ENCODE results near the gene ATG7. TPM values are rescaled to one million over a fixed set of nuclear protein-coding genes. Genes with fewer than 3 reads are reported as not detected.

The ATG7 gene
- total RNA-seq, 1 donor = 131 TPM

- H3K4me3 ChIP-seq (ENCODE audit: low read depth, low read length) = no peak overlapping the region
- TF ChIP-seq, protein P1, sequence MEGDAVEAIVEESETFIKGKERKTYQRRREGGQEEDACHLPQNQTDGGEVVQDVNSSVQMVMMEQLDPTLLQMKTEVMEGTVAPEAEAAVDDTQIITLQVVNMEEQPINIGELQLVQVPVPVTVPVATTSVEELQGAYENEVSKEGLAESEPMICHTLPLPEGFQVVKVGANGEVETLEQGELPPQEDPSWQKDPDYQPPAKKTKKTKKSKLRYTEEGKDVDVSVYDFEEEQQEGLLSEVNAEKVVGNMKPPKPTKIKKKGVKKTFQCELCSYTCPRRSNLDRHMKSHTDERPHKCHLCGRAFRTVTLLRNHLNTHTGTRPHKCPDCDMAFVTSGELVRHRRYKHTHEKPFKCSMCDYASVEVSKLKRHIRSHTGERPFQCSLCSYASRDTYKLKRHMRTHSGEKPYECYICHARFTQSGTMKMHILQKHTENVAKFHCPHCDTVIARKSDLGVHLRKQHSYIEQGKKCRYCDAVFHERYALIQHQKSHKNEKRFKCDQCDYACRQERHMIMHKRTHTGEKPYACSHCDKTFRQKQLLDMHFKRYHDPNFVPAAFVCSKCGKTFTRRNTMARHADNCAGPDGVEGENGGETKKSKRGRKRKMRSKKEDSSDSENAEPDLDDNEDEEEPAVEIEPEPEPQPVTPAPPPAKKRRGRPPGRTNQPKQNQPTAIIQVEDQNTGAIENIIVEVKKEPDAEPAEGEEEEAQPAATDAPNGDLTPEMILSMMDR (IDR thresholded peaks at IDR 0.05; ENCODE audit: insufficient read depth, low read depth, low read length) = no peak
- DNase-seq (ENCODE audit: low read depth) = no peak
Observed at GRCh38 chr3:11302444-11302843, 30.2 kb downstream of the ATG7 start.

DNA sequence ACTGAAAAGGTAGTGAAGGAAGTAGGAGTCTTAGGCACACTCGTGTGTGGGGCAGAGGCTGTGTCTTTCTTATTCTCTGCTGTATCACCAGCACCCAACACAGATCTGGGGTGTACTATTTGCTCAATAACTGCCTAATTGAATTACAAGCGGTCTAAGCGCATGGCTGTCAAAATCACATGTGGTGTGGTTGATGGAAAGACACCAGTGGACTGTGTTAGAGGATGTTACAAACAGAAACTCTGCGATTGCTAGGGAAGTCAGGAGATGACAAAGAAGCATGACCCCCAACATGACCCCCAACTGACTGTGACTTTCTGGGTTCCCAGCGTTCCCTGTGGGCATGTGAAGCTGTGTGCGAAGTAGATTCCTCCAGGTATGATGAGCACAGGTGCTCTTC, 32.0 kb downstream of the ATG7 start:
- DNase-seq (ENCODE audit: low read depth) = no peak
- no peak overlapping the region for H3K4me3 ChIP-seq (ENCODE audit: low read depth, low read length)
- TF ChIP-seq, protein P1 (IDR thresholded peaks at IDR 0.05; ENCODE audit: insufficient read depth, low read depth, low read length) = no peak

DNA sequence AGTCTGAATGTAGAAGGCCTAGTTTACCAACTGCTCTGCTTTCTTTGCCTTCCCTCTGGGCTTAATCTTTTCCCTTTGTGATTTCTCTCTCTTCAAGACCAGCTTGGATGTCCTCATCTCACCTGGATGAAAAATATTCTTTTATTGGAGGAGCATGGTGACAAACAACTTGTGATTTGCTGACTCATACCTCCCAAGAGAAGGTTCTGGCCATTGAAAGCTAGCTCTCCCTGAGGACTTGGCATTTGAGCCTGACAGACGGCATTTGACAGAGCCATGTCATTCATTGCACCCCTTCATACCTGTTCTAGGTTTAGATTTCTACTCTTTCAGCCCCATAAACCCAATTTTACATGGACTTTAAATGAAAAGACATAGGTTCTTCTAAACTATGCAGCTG, 33.3 kb downstream of the ATG7 start:
- no peak overlapping the region for H3K4me3 ChIP-seq (ENCODE audit: low read depth, low read length)
- TF ChIP-seq, protein P1 (IDR thresholded peaks at IDR 0.05; ENCODE audit: insufficient read depth, low read depth, low read length) = no peak
- peak; percentile 46 for DNase-seq (ENCODE audit: low read depth)

DNA sequence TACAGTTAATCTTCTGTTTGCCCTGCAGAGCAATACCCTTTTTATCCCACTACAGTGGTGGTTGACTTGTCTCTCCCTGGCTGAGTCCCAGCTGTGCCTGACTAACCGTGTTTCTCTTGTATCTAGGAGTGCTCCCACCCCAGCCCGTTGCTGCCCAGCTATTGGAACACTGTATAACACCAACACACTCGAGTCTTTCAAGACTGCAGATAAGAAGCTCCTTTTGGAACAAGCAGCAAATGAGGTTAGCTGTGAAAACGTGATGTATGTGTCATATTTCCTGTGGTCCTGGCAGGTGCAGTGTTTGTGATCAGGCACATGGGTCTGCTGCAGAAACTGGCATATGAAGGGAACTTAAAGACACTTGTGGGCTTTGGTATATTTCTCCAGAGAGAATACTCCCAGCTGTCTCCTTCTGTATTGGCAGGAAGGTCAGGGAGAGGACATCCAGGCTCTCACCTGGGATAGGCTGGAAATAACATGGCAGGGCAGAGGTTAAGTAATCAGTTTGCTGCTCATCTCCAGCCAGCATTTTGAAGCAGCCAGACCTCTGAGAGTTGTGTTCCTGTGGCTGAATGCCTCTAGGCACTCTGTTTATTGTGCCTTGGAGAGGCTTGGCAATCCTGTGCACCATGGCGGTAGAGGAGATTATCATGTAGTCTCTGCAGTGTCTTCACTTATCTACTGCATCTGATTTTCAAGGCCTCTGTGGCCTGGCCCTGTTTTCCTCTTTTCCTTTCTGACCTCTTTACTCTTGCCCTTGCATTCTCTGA, 34.8 kb downstream of the ATG7 start:
- H3K4me3 ChIP-seq (ENCODE audit: low read depth, low read length) = no peak overlapping the region
- TF ChIP-seq, protein P1 (IDR thresholded peaks at IDR 0.05; ENCODE audit: insufficient read depth, low read depth, low read length) = no peak
- peak; percentile 28 for DNase-seq (ENCODE audit: low read depth)

DNA sequence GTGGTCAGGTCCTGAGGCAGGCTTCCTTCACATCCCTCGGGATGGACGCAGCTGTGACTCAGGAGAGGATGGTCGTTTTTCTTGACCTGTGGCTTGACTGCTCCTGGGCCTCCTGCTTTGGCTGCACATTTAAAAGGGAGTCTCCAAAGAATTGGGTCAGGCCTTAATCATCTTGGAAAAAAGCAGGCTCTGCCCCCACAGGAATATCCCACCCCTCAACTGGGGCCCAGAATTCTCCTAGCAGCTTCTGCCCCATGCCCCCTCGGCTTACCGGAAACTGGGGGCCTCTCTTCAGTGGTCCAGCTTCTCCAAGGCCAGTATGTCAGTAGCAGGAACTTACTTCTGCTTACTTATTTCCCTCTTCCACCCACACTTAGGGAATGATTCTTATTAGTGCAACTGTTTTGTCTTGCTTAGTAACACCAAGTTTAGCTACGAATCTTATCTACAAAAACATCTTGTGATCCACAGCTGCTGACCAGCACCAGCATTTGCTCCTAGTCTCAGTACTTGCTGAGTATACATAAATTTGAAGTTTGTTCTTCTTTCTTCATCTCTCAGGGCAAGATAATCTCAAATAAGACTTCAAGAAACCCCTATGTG, 35.7 kb downstream of the ATG7 start:
- H3K4me3 ChIP-seq (ENCODE audit: low read depth, low read length) = no peak overlapping the region
- TF ChIP-seq, protein P1 (IDR thresholded peaks at IDR 0.05; ENCODE audit: insufficient read depth, low read depth, low read length) = no peak
- DNase-seq (ENCODE audit: low read depth) = peak; percentile 65

DNA sequence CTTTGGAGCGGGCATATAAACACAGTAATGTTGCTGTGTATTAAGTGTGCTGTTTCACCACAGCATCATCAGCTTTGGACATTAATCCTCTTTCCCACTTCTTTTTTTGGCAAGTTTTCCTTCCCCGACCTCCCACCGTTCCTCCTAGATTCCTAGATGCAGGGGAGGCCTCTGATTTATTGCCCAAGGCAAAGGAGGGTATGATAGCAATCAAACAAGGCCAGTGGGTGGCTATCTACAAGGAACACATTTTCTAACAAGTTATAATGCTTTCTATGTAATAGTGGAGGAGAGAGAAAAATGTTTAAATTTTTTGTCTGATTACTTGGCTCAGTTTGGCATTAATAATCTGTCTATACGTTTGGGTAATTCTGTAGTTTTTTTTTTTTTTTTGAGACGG, 38.1 kb downstream of the ATG7 start:
- TF ChIP-seq, protein P1 (IDR thresholded peaks at IDR 0.05; ENCODE audit: insufficient read depth, low read depth, low read length) = no peak
- no peak for DNase-seq (ENCODE audit: low read depth)
- no peak overlapping the region for H3K4me3 ChIP-seq (ENCODE audit: low read depth, low read length)

All from fibroblast of villous mesenchyme (primary cell).